ENCODE results near the gene ADAM33.

Gene ADAM33

DNA sequence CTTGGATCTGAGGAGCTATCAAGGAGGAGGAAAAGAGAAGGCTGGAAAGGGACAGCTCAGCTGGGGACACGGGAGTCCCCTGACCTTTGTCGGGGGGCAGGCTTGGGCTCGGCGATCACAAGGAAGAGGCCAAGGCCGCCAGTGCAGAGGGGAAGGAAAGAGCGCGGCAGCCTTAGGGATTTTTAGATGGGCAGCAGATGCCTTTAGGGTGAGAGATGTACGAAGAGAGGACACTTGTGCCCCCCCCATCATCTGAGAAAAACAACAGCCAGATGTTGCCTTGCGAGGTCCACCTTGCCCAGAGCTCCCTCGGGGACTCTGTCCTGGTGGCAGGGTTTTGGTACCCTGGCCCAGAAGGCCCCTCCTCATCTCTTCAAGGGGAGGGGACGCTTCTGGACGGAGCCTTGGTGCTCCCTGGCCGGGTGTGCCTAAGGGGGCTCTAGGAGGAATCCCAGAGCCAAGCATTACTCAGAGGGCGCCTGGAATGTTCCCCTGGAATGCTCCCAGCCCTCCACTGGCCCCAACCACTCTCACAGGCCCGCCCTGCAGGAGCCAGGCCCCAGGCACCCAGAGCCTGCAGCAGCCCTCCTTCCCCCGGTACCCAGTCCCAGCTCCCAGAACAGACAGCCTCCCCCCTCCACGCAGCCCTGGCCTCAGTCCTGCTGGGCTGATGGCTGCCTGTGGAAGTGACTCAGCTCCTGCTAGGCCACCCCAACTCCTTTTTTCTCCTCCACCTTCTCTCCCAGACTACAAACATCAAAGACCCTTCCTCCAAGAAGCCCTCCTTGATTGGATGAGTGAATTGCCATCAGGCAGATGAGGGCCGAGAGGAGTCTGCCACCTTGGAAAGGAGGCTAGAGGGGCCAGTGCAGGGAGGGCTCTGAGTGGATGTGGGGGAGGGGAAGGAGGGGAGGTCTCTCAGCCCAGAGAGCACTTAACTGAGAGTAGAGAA is 1.8 kb downstream of the ADAM33 start:
- no peak for TF ChIP-seq CTCF (IDR thresholded peaks at IDR 0.05; ENCODE audit: low read length, missing control alignments)
- peak; percentile 50 for DNase-seq (ENCODE audit: low read depth)
- H3K4me3 ChIP-seq (replicated peaks; ENCODE audit: low read depth, low read length) = peak overlapping the region; percentile 51

- no peak overlapping the region for H3K4me3 ChIP-seq (replicated peaks; ENCODE audit: low read depth, low read length)
- no peak for TF ChIP-seq CTCF (IDR thresholded peaks at IDR 0.05; ENCODE audit: low read length, missing control alignments)
- no peak for DNase-seq (ENCODE audit: low read depth)
Observed at GRCh38 chr20:3678856-3679720, 2.7 kb downstream of the ADAM33 start.

DNA sequence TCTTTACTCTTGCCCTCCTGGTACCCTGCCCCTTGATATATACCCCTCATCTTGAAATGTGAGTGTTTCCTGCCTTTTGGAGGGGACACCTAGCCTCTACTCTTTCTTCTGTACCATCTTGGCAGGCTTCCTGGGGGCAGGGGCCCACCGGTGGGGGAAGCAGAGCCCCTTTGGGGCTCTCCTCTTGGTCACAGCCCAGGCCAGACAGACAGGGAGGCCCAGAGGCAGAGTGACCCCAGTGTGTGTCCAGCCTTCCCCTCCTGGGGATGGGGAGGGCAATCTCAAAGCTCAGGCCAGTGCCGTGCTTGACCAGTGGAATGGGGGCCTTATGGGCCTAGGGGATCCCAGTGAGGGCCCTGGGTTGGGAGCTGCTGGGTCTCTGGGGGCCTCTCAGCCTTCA is 3.6 kb downstream of the ADAM33 start:
- DNase-seq (ENCODE audit: low read depth) = no peak
- no peak for TF ChIP-seq CTCF (IDR thresholded peaks at IDR 0.05; ENCODE audit: low read length, missing control alignments)
- H3K4me3 ChIP-seq (replicated peaks; ENCODE audit: low read depth, low read length) = no peak overlapping the region

DNA sequence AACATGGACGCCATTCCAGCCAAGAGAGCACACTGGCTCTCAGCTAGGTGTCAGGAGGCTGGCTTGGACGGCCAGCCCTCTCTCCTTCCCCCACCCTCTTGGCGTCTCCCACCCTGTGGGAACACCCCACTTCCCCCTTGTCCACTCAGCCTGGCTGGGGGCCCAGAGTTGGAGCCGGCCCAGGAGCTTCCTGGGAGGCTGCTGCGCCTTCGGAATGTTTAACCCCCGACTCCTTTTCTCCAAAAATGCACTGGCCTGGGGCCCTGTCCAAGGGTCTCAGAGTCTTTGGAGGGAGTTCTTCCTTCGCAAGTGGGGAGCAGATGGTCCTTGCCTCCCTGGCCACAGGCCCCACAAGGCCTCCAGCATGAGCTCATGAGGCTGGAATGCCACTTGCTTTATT is 4.1 kb downstream of the ADAM33 start:
- TF ChIP-seq CTCF (IDR thresholded peaks at IDR 0.05; ENCODE audit: low read length, missing control alignments) = no peak
- DNase-seq (ENCODE audit: low read depth) = peak; percentile 24
- no peak overlapping the region for H3K4me3 ChIP-seq (replicated peaks; ENCODE audit: low read depth, low read length)

- no peak for DNase-seq (ENCODE audit: low read depth)
- H3K4me3 ChIP-seq (replicated peaks; ENCODE audit: low read depth, low read length) = no peak overlapping the region
- no peak for TF ChIP-seq CTCF (IDR thresholded peaks at IDR 0.05; ENCODE audit: low read length, missing control alignments)
Observed at GRCh38 chr20:3674995-3675900, 6.6 kb downstream of the ADAM33 start.

DNA sequence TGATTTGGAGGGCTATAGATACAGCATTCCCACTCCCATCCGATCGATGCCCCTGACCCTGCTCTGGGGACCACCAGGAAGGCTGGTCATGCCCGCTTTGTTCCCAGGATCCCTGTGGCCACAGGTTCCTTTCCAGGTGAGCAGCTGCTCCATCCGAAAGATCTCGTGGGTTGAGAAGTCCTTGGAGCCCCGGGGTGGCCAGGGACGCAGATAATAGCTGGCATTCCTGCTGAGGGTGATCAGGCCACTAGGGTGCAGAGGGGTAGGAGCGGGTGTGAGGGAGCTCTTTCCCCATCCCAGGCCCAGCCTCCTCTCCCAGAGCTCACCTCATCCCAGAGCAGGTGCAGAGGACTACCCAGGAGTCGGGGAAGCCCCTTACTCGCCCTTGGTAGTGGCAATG is 7.4 kb downstream of the ADAM33 start:
- no peak for DNase-seq (ENCODE audit: low read depth)
- no peak overlapping the region for H3K4me3 ChIP-seq (replicated peaks; ENCODE audit: low read depth, low read length)
- no peak for TF ChIP-seq CTCF (IDR thresholded peaks at IDR 0.05; ENCODE audit: low read length, missing control alignments)
